Left cardiac atrium (tissue), 4 donors: ENCODE data around the gene LHB. TPM values are rescaled to one million over a fixed set of nuclear protein-coding genes. Genes with fewer than 3 reads are reported as not detected.

ENCODE experiments used
- ATAC-seq, 2 donors: fragments of 200-7000 bp; cut with Tn5 transposase; one replicate each; pipeline ENCODE4 v1.9.1; 2020; ENCODE audit warnings: mild to moderate bottlenecking in 2 of 2, moderate library complexity in 2 of 2
- DNase-seq: peaks from one replicate; pipeline ENCODE4 v3.0.0-alpha.2; 2020
- intact Hi-C, 2 donors: fragments of 100-400 bp; cut with DNase I; formaldehyde crosslinking; loops; one replicate each; pipeline versions ENCODE4 v1.14.1 to v1.15.1; 2022 to 2023
- total RNA-seq, 2 donors: library from RNA; stranded (reverse); fragmentation: NEBNext Ultra II Directional; extraction: Animal tissue kit (Norgen Biotek cat#: 25700); gene quantifications; one replicate each; pipeline ENCODE4 v1.2.1, GENCODE V29; 2021
- donor health status: DM: no; HTN: yes; CAD: no.
- donor health status: DM: no; HTN: yes; CAD: no; lungs with severe emphysema.
- donor health status: DM: yes; HTN: yes; CAD: no.
- donor health status: Dilated cardiomyopathy.

LHB gene
- total RNA-seq, 2 donors from 2014 or later, result 0.55 TPM; not detected in 1

DNA sequence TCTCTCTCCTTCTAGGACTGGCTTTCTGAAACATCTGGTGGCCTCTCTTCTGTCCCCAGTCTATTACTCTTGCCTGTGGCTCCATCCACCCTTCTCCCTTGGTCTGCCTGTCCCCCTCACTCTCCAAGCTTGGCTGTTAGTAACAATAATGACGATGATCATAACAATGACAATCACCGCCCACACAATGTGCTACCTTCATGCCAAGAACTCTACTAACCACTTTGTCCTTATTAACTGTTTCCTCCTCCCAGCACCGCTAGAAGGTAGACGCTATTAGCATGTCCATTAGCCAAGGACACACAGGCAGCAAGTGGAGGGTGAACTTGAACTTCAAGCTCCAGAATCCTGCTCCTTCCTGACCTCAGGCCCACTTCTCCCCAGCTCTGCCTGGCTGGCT lies 26.5 kb downstream of the LHB start:
- DNase-seq (no peak), ATAC-seq (no peak)
- intact Hi-C loops, result loop anchor here in 1 of 2 donors (10.0 kb wide), 1 partner anchor 84 kb away; the partner anchor contains the start of gene KCNA7

DNA sequence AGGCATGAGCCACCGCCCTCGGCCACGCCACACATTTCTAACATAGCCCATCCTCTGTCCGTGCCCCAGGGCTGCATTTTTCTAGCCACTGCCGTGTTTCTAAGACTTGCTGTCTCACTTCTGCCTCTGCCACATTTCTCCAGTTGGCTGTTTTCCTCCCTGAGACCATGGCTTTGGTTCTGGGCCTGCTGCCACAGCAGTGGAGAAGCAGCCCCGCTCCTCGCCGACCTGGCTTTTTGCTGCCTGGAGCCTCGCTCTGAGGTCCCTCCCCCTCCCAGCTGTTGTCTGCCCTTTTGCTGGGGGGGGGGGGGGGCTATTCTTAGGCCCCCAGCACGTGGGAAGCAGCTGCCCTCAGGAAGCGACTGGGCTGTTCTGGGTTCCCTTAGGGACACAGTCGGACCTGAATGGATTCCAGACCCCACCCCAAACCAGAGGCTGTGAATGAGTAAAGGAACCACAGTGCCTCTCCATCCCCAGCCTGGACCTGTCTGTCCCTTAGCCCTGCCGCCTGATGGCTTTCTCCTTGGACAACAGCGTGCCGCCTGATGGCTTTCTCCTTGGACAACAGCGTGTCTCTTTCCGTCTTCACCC lies 27.1 kb downstream of the LHB start:
- intact Hi-C loops, result loop anchor here in 1 of 2 donors (10.0 kb wide), 1 partner anchor 85 kb away; the partner anchor contains the start of gene KCNA7
- DNase-seq (no peak), ATAC-seq (no peak)

DNA sequence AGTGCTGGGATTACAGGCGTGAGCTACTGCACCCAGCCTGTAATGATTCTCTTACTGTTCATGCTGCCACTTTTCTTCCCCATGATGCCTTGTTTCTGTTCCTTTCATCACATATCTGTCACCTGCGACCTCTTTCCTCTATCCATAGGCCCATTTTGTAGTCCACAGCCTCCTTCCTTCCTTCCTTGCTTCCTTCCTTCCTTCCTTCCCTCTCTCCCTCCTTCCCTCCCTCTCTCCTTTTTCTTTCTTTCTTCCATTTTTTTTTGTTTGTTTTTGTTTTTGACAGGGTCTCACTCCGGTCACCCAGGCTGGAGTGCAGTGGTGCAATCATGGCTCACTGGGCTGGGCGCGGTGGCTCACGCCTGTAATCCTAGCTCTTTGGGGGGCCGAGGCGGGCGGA lies 28.0 kb downstream of the LHB start:
- intact Hi-C loops, result no loop called here
- ATAC-seq (no peak), DNase-seq (no peak)

DNA sequence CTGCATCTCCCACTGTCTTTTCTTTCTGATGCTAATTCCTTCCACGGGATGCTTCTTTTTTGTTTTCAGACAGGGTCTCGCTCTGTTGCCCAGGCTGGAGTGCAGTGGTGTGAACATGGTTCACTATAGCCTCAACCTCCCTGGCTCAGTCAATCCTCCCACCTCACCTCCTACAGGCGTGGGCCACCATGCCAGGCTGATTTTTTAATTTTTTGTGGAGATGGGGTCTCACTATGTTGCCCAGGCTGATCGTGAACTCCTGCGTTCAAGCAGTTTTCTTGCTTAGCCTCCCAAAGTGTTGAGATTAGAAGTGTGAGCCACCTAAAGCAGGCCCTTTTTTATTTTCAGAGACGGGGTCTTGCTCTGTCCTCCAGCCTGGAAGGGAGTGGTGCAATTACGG lies 28.6 kb downstream of the LHB start:
- no peak for ATAC-seq

DNA sequence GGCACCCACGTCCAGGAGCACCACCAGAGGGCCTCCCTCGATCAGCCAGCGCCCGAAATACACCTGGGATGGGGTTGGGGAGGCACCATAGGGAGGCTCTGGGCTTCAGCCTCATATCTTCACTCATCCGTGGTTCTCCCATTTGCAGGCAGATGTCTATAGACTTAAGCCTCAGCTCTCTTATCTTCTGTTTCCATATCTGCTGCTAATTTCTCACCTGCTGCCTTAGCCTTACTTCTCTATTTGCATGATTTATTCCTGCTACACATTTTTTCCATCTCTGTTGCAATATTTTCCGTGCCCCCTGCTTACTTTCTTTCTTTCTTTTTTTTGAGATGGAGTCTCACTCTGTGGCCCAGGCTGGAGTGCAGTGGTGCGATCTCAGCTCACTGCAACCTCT lies 29.6 kb downstream of the LHB start:
- intact Hi-C loops, result no loop called here
- DNase-seq (no peak), ATAC-seq (no peak)

More for the DNA sequence above, 28.6 kb downstream of the LHB start:
- intact Hi-C loops, result no loop called here
- no peak for DNase-seq

DNA sequence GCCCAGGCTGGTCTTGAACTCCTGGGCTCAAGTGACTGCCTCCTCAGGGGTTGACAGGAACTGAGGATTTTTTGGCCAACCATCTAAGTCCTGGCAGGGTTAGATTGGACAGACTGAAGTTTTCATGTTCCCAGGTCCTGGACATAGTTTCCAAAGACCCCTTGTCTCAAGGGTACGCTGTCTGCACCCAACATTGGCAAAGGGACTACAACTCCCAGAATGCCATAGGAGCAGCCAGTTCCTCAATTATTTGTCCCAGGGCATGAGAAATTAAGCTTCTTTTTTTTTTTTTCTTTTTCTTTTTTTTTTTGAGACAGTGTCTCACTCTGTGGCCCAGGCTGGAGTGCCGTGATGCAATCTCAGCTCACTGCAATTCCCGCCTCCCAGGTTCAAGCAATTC lies 30.7 kb downstream of the LHB start:
- DNase-seq (no peak), ATAC-seq (peak in 1 of 2 donors; percentile 32)
- intact Hi-C loops, result no loop called here

DNA sequence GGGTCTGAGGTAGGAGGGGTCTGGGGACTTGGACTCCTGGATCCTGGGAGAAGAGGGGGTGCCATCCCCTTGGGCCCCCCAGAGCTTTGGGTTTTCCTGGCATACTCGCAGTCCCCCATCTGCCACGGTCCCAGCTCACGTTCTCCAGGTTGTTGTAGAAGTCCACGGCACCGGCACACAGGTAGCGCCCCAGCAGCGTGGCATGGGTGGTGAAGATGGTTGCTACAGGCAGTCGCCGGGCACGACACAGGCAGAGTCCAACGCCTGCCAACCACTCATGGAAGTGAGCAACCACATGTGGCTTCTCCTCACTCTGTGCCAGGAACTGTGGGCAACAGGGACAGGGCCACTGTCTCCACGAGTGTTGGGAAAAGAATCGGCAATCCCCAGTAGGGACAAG lies 31.2 kb downstream of the LHB start:
- no peak for DNase-seq
- intact Hi-C loops, result no loop called here
- ATAC-seq, result no peak

DNA sequence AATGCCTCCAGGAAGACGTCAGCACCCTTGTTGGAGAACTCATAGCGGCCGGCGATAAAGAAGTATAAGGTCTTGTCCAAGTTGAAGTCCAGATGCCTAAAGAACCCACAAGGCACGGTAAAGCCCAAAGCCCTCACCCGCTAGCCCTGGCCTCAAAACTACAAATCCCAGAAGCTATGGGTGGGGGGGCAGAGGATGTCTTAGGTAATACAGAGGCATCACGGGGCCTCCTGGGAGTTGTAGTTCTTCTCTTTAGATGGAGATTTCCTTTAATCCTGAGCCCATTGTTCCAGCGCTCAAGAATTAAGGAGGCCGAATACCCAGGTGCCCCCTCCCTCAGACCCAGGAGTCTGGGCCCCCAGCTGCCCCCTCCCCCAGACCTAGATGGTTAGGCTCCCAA lies 34.6 kb downstream of the LHB start:
- no peak for ATAC-seq
- intact Hi-C loops, result no loop called here
- DNase-seq, result no peak

DNA sequence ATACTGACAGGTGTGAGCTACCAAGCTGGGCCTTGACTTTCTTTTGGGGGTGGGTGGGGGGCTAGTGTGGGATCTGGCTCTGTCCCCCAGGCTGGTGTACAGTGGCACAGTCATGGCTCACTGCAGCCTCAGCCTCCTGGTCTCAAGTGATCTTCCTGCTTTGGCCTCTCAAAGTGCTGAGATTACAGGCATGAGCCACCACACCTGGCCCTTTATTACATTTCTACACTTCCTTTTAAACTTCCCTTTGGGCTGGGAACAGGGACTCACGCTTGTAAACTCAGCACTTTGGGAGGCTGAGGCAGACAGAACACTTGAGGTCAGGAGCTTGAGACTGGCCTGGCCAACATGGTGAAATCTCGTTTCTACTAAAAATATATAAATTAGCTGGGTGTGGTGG lies 39.8 kb downstream of the LHB start:
- DNase-seq (no peak), ATAC-seq (no peak)
- intact Hi-C loops, result no loop called here

DNA sequence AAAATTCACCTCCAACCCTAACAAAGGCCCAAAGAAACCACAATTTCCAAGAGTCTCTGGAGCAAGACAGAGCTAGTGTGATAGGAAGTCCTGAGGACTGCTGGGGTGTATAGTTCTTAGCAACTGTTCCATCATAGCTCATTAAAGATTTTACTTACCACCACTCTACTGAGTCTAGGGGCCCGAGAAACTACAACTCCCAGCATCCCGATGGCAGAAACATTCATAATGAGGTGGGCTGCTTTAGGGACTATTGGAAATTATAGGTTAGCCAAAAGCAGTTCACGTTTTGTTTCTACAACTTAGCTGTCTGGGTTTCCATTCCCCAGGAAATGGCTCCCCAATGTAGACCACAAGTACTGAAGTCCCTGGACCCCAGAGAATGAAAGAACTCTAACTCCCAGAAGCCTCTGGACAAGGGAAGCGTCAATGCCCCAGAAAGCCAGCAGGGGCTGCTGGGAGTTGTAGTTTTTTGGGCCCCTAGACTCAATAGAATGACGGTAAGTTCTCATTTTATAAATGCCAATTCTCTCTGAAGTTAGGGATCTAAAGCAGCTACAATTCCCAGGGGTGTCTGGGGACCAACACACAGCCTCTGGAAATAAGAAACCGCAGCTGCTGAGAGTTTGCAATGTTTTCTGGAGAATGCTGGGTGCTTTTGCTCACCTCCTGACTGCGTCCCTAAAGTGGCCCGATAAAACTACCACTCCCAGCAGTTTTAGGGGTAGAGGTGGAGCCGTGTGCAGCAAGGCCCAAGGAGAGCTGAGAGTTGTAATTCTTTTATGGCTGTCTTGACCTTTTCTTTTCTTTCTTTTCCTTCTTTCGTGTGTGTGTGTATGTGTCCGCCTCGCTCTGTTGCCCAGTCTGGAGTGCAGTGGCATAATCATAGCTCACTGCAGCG lies 40.7 kb downstream of the LHB start:
- intact Hi-C loops, result no loop called here
- no peak for ATAC-seq
- no peak for DNase-seq

DNA sequence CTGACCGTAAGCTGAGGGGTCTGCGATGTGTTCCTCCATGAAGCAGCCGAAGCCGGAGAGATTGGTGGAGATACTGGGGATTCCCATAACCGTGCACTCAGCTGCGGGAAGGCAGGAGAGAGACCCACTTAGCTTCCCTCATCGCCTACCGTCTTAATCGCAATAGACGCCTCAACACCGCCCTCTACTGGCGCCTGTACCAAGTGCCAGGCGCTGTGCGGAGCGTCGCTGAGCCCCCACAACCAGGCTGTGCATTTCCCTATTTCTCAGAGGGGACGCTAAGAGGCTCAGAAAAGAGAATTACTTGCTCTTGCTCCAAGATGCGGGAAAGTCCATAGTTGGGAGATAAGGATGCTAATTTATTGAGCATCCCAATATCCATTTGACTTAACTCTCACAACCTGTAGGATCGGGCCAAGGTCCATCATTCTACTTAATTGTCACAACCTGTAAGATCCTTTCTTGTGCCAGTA lies 45.9 kb downstream of the LHB start:
- DNase-seq, result peak; percentile 88
- ATAC-seq, result peak; percentile 53 to 56
- intact Hi-C loops, result loop anchor here in 1 of 2 donors (5.0 kb wide), 1 partner anchor 184 kb away; no protein-coding TSS in a partner anchor

DNA sequence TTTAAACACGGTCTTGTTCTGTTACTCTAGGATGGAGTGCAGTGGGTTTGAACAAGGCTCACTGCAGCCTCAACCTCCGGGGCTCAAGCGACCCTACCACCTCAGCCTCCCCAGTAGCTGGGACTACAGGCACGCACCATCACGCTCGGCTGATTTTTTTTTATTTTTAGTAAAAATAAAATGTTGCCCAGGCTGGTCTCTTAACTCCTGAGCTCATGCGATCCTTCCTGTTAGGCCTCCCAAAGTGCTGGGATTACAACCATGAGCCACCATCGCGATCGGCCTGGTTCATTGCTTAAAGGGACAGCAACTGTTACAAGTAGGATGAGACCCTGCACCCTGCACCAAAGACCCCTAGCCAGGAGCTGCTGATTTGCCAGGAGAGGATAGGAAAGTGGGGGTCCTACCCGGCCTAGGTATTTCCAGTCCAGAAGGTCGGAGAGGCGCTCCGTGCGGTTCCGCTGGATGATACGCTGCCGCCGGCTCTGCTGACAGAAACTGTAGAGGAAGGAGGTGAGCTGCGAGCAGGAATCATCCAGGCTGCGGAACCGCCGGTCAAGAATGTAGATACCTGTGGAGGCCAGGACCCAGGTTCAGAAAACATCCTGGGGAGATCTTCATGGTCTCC lies 46.6 kb downstream of the LHB start:
- intact Hi-C loops, result loop anchor here in 1 of 2 donors (5.0 kb wide), 1 partner anchor 183 kb away; no protein-coding TSS in a partner anchor
- no peak for ATAC-seq
- no peak for DNase-seq

DNA sequence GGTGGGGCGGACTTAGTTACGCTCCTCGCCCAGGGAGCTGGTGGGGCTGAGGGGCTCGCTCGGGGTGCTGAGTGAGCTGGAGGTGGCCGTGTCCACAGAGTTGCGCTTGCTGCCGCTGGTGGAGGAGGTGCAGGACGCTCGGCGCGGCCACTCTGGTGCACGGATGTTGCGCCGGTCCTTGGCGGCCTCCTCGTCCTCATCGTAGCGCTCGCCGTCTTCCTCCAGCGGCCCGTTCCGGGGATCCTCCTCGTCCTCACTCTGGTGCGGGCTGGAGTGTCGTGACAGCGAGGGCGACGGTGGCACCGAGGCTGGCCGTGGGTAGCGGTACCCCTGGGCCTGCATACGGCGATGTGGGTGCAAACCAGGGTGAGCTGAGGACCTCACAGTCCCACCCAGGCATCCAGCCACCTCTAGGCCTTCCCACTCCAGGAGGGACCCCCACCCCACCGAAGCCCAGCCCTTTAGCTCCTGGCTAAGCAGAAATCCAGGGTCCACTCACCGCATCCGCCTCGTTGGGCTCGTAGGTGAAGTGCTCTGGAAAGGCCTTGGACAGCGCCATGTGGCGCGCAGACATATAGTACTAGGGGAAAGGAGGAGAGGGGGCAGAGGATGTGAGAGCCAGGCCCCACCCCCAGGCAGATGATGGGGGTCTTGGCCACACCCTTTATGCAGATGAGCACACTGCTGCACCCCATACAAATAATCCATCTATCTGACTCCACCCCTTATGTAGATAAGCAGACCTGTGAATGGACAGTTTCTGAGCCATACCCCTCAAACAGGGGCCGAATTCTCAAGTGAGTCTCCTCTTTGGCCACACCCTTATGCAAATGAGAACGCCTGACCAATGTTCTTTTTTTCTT lies 47.4 kb downstream of the LHB start:
- ATAC-seq (no peak), DNase-seq (no peak)
- intact Hi-C loops, result loop anchor here (5.0 to 10.0 kb wide), 3 partner anchors 92 to 182 kb away; partner anchors contain the start of gene PPP1R15A (in 1 of the 2)

DNA sequence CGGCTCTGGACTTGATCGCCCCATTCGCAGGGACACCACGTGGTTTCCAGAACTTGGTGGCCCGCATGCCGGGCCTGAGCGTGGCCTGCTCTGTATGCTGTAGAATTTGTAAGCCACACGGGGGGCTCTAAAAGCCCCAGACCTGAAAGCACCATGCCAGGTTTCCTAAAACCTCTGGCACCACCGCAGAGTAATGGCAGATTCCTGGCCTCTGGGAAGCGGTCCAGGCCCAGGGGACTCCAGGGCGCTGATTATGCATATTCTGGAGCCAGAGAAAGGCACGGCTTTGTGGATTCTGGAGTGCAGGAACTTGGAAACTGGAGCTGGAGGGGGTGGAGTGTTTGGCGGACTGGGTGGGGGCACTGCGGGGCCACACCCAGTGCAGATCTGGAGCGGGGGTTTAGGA lies 48.1 kb downstream of the LHB start:
- intact Hi-C loops, result loop anchor here (5.0 to 10.0 kb wide), 2 partner anchors 92 to 94 kb away; partner anchors contain the start of gene PPP1R15A (in 1 of the 2)
- ATAC-seq (no peak), DNase-seq (no peak)

DNA sequence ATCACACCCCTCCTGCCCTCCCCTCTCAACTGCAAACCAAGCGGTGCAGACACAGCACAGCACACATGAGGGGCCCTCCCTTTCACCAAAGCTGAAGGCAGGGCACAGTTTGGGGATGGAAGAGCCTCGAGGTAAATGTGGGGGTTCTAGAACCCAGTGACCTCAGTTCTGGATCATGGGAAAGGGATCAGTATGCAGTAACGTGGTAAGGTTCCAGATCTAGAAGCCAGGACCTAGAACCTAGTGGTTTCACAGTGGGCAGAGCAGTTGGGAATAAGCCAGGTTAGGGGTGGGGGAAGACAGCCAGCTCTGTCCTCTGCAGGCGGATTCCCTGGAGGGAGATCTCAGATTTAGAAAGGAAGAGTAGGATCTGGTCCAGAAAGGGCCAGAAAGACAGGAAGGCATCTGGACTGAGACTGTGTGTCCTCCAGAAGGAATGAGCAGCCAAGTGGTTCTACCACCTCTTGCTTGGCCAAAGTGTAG lies 48.7 kb downstream of the LHB start:
- no peak for DNase-seq
- intact Hi-C loops, result loop anchor here (5.0 to 10.0 kb wide), 2 partner anchors 91 to 93 kb away; partner anchors contain the start of gene PPP1R15A (in 1 of the 2)
- no peak for ATAC-seq

DNA sequence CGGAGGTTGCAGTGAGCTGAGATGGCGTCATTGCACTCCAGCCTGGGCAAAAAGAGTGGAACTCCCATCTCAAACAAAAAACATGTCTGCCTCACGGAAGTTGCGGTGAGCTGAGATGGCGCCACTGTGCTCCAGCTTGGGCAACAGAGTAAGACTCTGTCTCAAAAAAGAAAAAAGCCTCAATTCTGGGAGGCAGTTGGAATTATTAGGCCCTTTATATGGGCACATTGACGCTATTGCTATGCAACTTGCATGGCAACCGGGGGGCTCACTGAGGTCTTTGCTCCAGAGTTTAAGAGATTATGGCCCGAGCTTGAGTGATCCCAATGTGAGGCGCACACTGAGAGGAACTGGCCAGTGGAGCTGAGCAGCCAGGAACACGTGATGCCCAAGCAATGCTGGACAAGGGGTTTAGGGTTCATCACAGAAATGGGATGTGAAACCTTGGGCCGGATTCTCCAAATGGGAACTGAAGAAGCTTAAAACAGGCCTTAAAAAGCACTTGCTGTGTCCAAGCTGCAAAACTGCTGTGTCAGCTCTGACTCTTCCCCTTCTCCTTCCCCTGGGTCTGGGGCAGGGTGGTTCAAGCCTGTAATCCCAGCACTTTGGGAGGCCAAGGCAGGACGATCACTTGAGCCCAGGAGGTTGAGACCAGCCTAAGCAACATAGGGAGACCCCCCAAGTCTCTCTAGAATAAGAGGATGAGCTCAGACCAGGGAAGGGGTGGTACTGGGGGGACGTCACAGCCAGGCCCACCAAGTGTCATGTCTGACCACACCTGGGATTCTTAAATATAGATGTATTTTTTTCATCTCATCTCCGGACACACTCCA lies 49.3 kb downstream of the LHB start:
- peak in 1 of 2 donors; percentile 0 for ATAC-seq
- peak; percentile 58 for DNase-seq
- intact Hi-C loops, result loop anchor here (5.0 to 10.0 kb wide), 2 partner anchors 90 to 93 kb away; partner anchors contain the start of gene PPP1R15A (in 1 of the 2)
